GM12873 (cell line): Measurements from ENCODE around the gene CHTF8.

Experiments used
- CTCF ChIP-seq: IDR thresholded peaks from 2 replicates; pipeline ENCODE4 v1.5.1; 2012; ENCODE audit warnings: low read depth, mild to moderate bottlenecking, moderate library complexity, low read length, control low read depth; ENCODE audit not compliant: insufficient read depth; ENCODE audit errors: missing control alignments

CHTF8 gene

DNA sequence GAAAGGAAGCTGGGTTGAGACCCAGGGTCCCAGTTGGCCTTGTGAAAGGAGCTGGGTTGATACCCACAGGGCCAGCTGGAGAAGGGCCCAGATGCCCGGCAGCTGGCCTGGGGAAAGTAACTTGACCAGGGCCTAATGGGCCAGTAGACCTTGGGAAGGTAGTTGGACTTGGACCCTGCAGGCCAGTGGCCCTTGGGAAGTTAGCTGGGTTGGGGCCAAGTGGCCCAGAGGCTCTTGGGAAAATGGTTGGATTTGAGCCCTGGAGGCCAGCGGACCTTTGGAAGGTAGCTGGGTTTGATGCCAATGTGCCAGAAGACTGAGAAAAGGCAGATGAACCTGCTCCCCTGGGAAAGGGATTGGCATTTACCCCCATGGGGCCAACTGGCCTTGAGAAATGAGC is 13.4 kb downstream of the CHTF8 start:
- no peak for TF ChIP-seq CTCF

DNA sequence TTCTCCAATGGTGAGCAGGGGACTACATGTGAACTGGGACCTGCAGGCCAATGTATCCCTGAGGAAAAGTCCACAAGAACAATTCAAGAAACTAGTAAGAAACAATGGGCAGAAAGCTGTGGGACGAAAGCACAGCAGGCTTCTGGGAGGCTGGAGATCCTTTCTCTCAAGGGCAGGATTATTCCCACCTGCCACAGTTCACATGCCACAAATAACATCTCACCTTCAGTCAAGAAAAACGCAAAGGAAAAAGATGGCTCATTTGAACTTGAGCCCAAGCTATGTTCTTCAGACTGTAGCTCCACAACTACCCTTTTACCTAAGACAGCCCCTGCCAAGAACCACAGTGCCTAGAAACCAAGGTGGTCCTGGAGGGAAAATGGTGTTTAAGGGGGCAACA is 13.9 kb downstream of the CHTF8 start:
- TF ChIP-seq CTCF: no peak

- TF ChIP-seq CTCF: no peak
Measured at GRCh38 chr16:69116906-69117305, 15.5 kb downstream of the CHTF8 start.

- no peak for TF ChIP-seq CTCF
Measured at GRCh38 chr16:69116256-69116875, 16.0 kb downstream of the CHTF8 start.

DNA sequence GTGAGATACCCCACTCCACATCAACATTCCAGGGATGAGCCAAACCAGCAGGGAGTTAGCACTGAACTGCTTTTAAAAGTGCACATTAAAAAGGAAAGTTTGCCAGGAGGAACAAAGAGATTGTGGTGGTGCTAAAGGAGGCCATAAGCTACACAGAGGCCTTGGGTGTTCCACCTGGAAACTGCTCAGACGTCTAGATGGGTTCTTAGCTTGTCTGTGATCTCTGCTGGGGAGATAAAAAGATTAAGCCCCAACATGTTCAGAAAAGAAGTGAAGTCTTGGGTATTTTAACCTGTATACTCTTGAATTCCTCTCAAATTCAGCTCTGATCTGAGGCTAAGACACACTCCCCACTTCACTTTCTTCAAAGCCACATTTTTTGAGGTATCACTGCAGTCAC is 16.6 kb downstream of the CHTF8 start:
- no peak for TF ChIP-seq CTCF

- no peak for TF ChIP-seq CTCF
Measured at GRCh38 chr16:69115361-69115760, 17.0 kb downstream of the CHTF8 start.

DNA sequence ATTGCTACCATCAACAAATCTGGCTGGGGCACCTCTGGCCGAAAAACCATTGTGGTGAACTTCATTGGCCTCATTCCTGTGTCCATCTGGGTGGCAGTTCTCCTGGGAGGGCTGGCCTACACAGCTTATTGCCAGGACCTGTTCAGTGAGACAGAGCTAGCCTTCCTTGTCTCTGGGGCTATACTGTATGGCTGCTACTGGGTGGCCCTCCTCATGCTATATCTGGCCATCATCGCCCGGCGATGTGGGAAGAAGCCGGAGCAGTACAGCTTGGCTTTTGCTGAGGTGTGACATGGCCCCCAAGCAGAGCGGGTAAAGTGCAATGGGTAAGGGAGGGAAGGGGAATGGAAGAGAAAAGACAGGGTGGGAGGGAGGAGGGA is 17.4 kb downstream of the CHTF8 start:
- TF ChIP-seq CTCF: no peak

DNA sequence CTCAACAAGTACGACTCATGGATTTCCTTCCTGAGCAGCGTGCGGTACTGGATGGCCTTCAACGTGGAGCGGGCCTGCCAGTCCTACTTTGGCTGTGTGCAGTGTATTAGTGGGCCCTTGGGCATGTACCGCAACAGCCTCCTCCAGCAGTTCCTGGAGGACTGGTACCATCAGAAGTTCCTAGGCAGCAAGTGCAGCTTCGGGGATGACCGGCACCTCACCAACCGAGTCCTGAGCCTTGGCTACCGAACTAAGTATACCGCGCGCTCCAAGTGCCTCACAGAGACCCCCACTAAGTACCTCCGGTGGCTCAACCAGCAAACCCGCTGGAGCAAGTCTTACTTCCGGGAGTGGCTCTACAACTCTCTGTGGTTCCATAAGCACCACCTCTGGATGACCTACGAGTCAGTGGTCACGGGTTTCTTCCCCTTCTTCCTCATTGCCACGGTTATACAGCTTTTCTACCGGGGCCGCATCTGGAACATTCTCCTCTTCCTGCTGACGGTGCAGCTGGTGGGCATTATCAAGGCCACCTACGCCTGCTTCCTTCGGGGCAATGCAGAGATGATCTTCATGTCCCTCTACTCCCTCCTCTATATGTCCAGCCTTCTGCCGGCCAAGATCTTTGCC is 17.9 kb downstream of the CHTF8 start:
- TF ChIP-seq CTCF: no peak
